ENCODE measurements around the gene CPA2.
"Not testable (repeated sequence)": the region's sequence is repeated elsewhere in the genome, so short reads cannot be mapped to it uniquely, and the experiment has no call there.

Gene CPA2

GRCh38 chr7:130266258-130266960 is at the start of gene CPA2:
CPA2 (plus strand) TSS chr7:130266863; CDS start chr7:130266882, 19 bp downstream.
- DNase-seq, result no peak
- no peak for TF ChIP-seq POLR2A (IDR thresholded peaks at IDR 0.05; ENCODE audit: low read length)

DNA sequence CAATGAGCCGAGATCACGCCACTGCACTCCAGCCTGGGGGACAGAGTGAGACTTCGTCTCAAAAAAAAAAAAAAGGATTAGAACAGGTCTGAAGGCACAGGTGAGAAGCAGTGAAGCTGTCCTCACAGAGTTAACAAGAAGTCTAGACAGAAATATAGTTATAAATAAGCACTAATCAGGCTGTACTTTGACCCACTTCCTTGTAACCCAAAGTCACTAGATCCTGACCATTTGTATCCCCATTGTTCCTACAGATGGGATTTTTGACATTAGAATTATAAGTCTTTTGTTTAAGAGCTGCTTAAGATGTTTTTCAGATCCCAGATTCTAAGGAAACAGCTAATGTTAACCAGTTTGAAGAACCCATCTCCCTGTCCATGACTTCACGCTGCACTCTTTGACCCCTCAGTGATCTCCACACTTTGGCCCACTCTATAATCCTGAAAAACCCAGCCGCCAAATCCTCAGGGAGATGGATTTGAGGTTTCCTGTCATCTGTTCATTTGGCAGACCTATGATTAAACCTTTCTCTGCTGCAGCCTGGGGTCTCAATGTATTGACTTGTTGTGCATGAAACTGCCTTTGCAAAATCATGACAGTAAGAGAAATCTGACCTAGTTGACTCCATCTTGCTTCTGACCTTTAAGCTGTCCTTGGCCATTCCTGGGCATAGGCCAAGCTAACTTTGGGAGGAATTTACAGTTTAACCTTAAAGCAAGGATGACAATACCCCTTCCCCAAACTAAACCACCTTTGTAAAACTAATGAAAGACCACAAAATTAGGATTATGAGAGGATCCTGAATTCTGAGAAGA is 47.6 kb upstream of the CPA2 start:
- no peak for DNase-seq
- TF ChIP-seq POLR2A (IDR thresholded peaks at IDR 0.05; ENCODE audit: low read length) (no peak), GATA1 (IDR thresholded peaks at IDR 0.05; ENCODE audit: low read depth, low read length) (no peak)

GRCh38 chr7:130219871-130220270 is 46.8 kb upstream of the CPA2 start:
- no peak for DNase-seq
- no peak for TF ChIP-seq GATA1 (IDR thresholded peaks at IDR 0.05; ENCODE audit: low read depth, low read length)
- TF ChIP-seq POLR2A (IDR thresholded peaks at IDR 0.05; ENCODE audit: low read length), result no peak

DNA sequence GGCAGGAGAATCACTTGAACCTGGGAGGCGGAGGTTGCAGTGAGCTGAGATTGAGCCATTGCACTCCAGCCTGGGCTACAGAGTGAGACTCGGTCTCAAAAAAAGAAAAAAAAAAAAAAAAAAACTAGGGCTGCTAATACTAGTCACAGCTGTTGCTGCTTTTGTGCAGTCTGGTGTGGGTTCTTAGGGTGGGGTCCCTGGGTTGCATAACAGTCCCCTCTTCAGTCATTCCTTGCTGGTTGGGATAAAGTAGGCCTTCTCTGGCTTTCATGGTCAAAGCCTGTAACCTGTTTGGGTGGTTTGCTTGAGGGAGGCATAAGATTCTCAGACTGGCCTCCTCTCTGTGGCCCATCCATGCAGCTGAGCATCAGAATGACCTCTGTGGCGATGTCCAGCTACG is 44.9 kb upstream of the CPA2 start:
- DNase-seq, result no peak
- TF ChIP-seq GATA1 (IDR thresholded peaks at IDR 0.05; ENCODE audit: low read depth, low read length) (no peak), POLR2A (IDR thresholded peaks at IDR 0.05; ENCODE audit: low read length) (no peak)

DNA sequence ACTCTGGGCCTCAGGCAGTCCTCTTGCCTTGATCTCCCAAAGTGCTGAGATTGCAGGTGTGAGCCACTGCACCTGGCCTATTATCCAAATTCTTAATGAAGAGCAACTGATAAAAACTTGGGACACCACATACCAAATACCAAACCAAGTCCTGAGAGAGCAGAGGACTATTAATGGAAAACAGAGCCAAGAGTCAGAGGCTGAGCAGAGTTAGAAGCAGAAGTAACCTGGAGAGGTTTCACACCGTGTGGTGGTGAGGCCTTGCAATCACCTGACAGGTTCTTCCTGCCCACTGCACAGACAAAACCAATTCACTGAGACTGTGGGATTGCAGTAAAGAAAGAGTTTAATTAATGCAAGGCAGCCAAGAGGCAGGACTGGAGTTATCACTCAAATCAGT is 43.0 kb upstream of the CPA2 start:
- DNase-seq, result no peak
- TF ChIP-seq GATA1 (IDR thresholded peaks at IDR 0.05; ENCODE audit: low read depth, low read length) (no peak), POLR2A (IDR thresholded peaks at IDR 0.05; ENCODE audit: low read length) (no peak)

GRCh38 chr7:130224210-130224609 is 42.5 kb upstream of the CPA2 start:
- DNase-seq, result peak in 1 of 2 experiments; percentile 29
- TF ChIP-seq GATA1 (IDR thresholded peaks at IDR 0.05; ENCODE audit: low read depth, low read length) (no peak), POLR2A (IDR thresholded peaks at IDR 0.05; ENCODE audit: low read length) (no peak)

- peak; percentile 16 to 26 for DNase-seq
Observed at GRCh38 chr7:130224923-130225322, 41.7 kb upstream of the CPA2 start.

- DNase-seq, result peak in 1 of 2 experiments; percentile 38
- TF ChIP-seq POLR2A (IDR thresholded peaks at IDR 0.05; ENCODE audit: low read length), result no peak
- no peak for TF ChIP-seq GATA1 (IDR thresholded peaks at IDR 0.05; ENCODE audit: low read depth, low read length)
Observed at GRCh38 chr7:130226333-130226732, 40.3 kb upstream of the CPA2 start.

GRCh38 chr7:130227883-130228575 is 38.6 kb upstream of the CPA2 start:
- TF ChIP-seq POLR2A (IDR thresholded peaks at IDR 0.05; ENCODE audit: low read length) (no peak), GATA1 (IDR thresholded peaks at IDR 0.05; ENCODE audit: low read depth, low read length) (no peak)
- DNase-seq, result no peak

DNA sequence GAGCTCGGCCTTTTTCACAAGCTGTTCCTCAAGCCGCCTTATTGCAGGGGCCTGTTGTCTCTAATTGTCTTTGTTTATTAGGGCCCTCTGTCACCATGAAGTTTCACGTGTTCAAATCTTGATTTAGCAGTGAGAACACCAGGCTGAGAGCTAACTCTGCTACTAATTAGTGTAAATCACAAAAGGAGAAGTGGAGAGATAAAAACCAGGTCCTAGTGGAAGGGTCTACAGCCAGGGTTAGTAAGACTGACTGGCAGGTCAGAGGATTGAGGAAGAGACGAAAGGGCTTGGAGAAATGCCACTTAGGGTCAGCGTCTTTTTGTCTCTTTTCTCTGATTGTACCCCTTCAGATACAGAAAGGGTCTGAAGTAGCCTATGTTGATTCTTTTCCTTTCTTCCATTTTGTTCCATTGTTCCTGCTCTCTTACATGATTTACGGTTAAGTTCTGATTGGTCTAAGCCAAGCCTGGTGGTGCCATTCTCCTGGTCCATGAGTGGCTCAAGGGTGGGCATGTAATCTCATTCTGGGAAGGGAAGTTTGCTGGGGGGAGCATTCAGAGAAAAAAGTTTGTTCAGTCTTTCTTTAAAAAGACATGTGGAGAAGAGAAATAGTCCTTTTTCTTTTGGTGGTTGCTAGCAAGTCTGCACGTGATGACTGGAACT is 37.7 kb upstream of the CPA2 start:
- TF ChIP-seq POLR2A (IDR thresholded peaks at IDR 0.05; ENCODE audit: low read length), result no peak
- TF ChIP-seq GATA1 (IDR thresholded peaks at IDR 0.05; ENCODE audit: low read depth, low read length), result no peak
- no peak for DNase-seq

- not testable (repeated sequence) for DNase-seq
Observed at GRCh38 chr7:130229981-130230380, 36.7 kb upstream of the CPA2 start.

GRCh38 chr7:130231792-130232191 is 34.9 kb upstream of the CPA2 start:
- TF ChIP-seq POLR2A (IDR thresholded peaks at IDR 0.05; ENCODE audit: low read length) (no peak), GATA1 (IDR thresholded peaks at IDR 0.05; ENCODE audit: low read depth, low read length) (no peak)
- DNase-seq, result no peak

DNA sequence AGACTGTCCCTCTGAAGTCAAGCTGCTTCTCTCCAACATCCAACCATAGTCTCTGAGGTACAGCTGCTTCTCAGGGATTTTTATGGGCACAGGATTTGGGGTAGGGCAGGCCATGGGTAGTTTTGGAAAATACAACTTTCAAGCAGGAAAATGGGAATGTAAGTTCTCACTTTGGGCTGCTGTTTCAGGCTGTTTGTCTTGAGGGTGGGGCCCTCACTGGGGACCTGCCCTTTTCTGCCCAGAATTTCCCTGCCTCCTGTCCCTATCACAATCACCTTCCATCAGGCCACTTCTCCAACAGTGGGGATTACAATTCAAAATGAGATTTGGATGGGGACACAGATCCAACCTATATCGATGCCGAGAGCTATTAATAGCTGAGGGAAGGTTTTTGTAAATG is 34.5 kb upstream of the CPA2 start:
- TF ChIP-seq POLR2A (IDR thresholded peaks at IDR 0.05; ENCODE audit: low read length) (no peak), GATA1 (IDR thresholded peaks at IDR 0.05; ENCODE audit: low read depth, low read length) (no peak)
- no peak for DNase-seq

- DNase-seq, result no peak
- TF ChIP-seq POLR2A (IDR thresholded peaks at IDR 0.05; ENCODE audit: low read length) (no peak), GATA1 (IDR thresholded peaks at IDR 0.05; ENCODE audit: low read depth, low read length) (no peak)
Observed at GRCh38 chr7:130234078-130234477, 32.6 kb upstream of the CPA2 start.

GRCh38 chr7:130236361-130236760 is 30.3 kb upstream of the CPA2 start:
- DNase-seq, result not testable (repeated sequence)
